Measurements from ENCODE around the gene IMMP2L. TPM values are rescaled to one million over a fixed set of nuclear protein-coding genes. Genes with fewer than 3 reads are reported as not detected.

Gene IMMP2L
- total and polyA plus RNA-seq, 8 donors = 2.5 to 40.8 (median 20.0) TPM; not detected in 1

- Histone ChIP-seq H3K36me3 (no peaks in the 10 kb centered on the region), H3K27ac (no peak overlapping the region), H3K4me1 (peaks cover 0 to 8% (median 0%) of the 10 kb centered on the region in 4 donors), H3K9me3 (no peaks in the 10 kb centered on the region), H3K27me3 (no peaks in the 10 kb centered on the region), H3K4me3 (no peak overlapping the region)
- intact Hi-C loops (cut with DNase I; ENCODE audit: low total_unique reads) = no loop called here
- no peak for DNase-seq
- TF ChIP-seq, protein P1, sequence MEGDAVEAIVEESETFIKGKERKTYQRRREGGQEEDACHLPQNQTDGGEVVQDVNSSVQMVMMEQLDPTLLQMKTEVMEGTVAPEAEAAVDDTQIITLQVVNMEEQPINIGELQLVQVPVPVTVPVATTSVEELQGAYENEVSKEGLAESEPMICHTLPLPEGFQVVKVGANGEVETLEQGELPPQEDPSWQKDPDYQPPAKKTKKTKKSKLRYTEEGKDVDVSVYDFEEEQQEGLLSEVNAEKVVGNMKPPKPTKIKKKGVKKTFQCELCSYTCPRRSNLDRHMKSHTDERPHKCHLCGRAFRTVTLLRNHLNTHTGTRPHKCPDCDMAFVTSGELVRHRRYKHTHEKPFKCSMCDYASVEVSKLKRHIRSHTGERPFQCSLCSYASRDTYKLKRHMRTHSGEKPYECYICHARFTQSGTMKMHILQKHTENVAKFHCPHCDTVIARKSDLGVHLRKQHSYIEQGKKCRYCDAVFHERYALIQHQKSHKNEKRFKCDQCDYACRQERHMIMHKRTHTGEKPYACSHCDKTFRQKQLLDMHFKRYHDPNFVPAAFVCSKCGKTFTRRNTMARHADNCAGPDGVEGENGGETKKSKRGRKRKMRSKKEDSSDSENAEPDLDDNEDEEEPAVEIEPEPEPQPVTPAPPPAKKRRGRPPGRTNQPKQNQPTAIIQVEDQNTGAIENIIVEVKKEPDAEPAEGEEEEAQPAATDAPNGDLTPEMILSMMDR (IDR thresholded peaks at IDR 0.05) = no peak
- TF ChIP-seq POLR2A (IDR thresholded peaks at IDR 0.05) = no peak
- TF ChIP-seq POLR2AphosphoS5 (IDR thresholded peaks at IDR 0.05) = no peak
- TF ChIP-seq EP300 (IDR thresholded peaks at IDR 0.05) = no peak
- 96 to 98% (median 97%) methylated on average over 4 of the region's 4 CpGs for WGBS, 5 donors
Observed at GRCh38 chr7:111047595-111047994, 514.7 kb downstream of the IMMP2L start.

DNA sequence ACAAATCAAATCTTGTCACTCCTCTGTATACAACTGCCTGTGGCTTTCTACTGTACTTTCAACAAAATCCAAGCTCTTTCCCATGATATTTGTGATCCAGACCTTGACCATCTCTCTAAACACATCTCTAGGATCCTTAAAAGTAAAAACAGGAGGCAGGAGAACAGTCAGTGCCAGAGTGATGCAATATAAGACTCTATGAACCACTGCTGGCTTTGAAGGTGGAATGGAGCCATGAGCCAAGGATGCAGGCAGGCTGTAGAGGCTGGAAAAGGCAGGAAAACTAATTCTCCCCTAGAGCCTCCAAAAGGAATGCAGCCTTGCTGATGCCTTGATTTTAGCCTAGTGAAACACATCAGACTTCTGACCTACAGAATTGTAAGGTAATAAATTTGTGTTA lies 516.8 kb downstream of the IMMP2L start:
- intact Hi-C loops (cut with DNase I; ENCODE audit: low total_unique reads) = no loop called here
- peak in 1 of 2 donors; percentile 22 for DNase-seq
- Histone ChIP-seq H3K9me3 (no peaks in the 10 kb centered on the region), H3K4me1 (peaks cover 0 to 8% (median 0%) of the 10 kb centered on the region in 4 donors), H3K27ac (no peak overlapping the region), H3K36me3 (no peaks in the 10 kb centered on the region), H3K27me3 (no peaks in the 10 kb centered on the region), H3K4me3 (no peak overlapping the region)
- TF ChIP-seq POLR2A (IDR thresholded peaks at IDR 0.05) = no peak

DNA sequence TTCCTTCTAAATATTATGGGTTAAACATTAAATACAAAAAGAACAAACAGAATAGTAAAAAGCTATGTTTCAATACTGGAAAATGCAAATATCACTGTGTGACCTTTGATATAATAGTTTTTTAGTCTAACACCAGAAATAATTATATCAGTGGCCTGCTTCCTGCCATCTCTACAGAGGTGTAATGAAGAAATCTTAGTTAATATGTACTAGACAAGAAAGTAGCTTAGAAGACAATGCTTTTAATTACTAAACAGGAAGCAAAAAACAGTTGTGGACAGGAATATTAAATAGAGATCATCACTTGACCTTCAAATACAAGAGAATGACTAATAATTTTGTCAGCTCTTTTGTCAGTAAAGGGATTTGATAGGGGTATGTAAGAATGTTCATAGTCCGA lies 518.7 kb downstream of the IMMP2L start:
- DNase-seq = no peak
- intact Hi-C loops (cut with DNase I; ENCODE audit: low total_unique reads) = no loop called here
- no peaks in the 10 kb centered on the region for H3K9me3 ChIP-seq
- no peak overlapping the region for H3K27ac ChIP-seq
- 89 to 98% (median 93%) methylated on average over 1 of the region's 1 CpG for WGBS, 5 donors
- no peak for TF ChIP-seq POLR2AphosphoS5 (IDR thresholded peaks at IDR 0.05)
- no peak for TF ChIP-seq POLR2A (IDR thresholded peaks at IDR 0.05)
- TF ChIP-seq, protein P1 (IDR thresholded peaks at IDR 0.05) = no peak
- TF ChIP-seq EP300 (IDR thresholded peaks at IDR 0.05) = no peak
- H3K4me1 ChIP-seq = peaks cover 0 to 8% (median 0%) of the 10 kb centered on the region in 4 donors
- H3K27me3 ChIP-seq = no peaks in the 10 kb centered on the region
- no peaks in the 10 kb centered on the region for H3K36me3 ChIP-seq
- no peak overlapping the region for H3K4me3 ChIP-seq

GRCh38 chr7:111042842-111043241 lies 519.5 kb downstream of the IMMP2L start:
- H3K4me3 ChIP-seq = no peak overlapping the region
- no peaks in the 10 kb centered on the region for H3K9me3 ChIP-seq
- peaks cover 0 to 8% (median 0%) of the 10 kb centered on the region in 4 donors for H3K4me1 ChIP-seq
- intact Hi-C loops (cut with DNase I; ENCODE audit: low total_unique reads) = no loop called here
- 93 to 100% (median 96%) methylated on average over 2 of the region's 2 CpGs for WGBS, 5 donors
- no peaks in the 10 kb centered on the region for H3K27me3 ChIP-seq
- H3K36me3 ChIP-seq = no peaks in the 10 kb centered on the region
- TF ChIP-seq EP300 (IDR thresholded peaks at IDR 0.05) = no peak
- TF ChIP-seq, protein P1 (IDR thresholded peaks at IDR 0.05) = no peak
- no peak for TF ChIP-seq POLR2AphosphoS5 (IDR thresholded peaks at IDR 0.05)
- TF ChIP-seq POLR2A (IDR thresholded peaks at IDR 0.05) = no peak
- no peak for DNase-seq
- H3K27ac ChIP-seq = no peak overlapping the region

DNA sequence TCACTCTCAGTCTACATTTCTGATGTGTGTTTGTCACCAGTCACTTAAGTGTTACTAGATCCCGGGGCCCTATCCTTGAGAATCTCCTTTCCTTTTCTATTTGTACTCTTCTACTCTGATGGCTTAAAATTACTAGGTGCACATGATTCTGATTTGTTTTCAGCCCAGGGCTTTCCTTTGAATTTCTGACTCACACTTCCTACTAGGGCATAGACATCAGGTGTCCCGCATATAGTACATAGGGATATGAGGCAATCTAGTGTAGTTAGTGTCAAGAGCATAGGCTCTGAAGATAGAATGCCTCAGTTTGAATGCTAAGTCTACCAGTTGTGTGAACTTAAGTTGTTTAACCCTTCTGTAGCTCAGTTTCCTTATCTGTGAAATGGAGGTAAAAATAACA lies 520.7 kb downstream of the IMMP2L start:
- Histone ChIP-seq H3K27ac (no peak overlapping the region), H3K36me3 (no peaks in the 10 kb centered on the region), H3K4me1 (peaks cover 0 to 8% (median 0%) of the 10 kb centered on the region in 4 donors), H3K4me3 (no peak overlapping the region), H3K9me3 (no peaks in the 10 kb centered on the region), H3K27me3 (no peaks in the 10 kb centered on the region)
- WGBS, 5 donors = 85 to 96% (median 91%) methylated on average over 2 of the region's 2 CpGs
- peak in 1 of 2 donors; percentile 25 for DNase-seq
- intact Hi-C loops (cut with DNase I; ENCODE audit: low total_unique reads) = no loop called here
- no peak for TF ChIP-seq EP300 (IDR thresholded peaks at IDR 0.05)
- TF ChIP-seq, protein P1 (IDR thresholded peaks at IDR 0.05) = no peak
- no peak for TF ChIP-seq POLR2AphosphoS5 (IDR thresholded peaks at IDR 0.05)
